ENCODE results near the gene LIX1. TPM values are rescaled to one million over a fixed set of nuclear protein-coding genes. Genes with fewer than 3 reads are reported as not detected.

LIX1 gene
- total RNA-seq, 1 experiment from 2014 or later: not detected

DNA sequence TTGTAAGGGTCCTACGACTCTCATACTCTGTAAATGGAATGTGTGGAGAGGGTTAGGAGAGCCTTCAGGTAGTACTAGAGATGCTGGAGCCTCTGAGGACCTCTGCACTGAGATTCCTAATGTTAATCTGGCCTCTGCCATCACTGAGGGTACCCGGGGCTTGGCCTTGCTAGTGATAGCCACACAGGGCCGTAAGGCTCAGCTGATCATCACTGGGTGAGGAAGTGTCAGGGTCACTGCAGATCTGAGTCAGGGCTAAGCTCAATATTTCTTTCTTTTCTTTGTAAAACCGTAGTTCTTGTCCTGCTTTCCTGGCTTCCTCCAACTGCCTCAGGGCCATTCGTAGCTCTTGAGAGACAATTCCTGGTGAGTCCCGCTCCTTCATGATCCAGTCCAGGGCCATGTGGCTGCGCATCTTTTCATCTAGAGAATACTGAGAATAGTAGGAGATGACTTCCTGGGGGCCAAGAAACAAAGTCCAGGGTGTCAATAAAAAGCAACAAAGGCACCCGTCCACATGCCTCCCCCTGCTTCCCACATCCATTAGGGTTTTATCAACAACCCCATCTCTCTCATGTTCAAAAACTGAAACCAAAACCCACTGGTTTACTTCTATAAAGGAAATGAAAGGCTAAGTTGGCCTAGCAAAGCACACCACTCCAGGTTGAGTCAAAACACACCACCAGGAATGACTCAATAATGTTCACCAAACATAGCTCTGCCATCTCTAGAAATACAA is 47.7 kb downstream of the LIX1 start:
- CTCF ChIA-PET: interaction anchor here (0.6 to 2.1 kb wide), 2 partner anchors 10 to 1768 kb away, joined by 3 to 4 read pairs; no protein-coding TSS in a partner anchor
- Mint-ChIP-seq H3K27ac (ENCODE audit: low read depth, unreplicated experiment) (no peak overlapping the region), H3K36me3 (ENCODE audit: insufficient read depth, unreplicated experiment) (no peaks in the 10 kb centered on the region), H3K4me1 (ENCODE audit: insufficient read depth, unreplicated experiment) (no peaks in the 10 kb centered on the region), H3K4me3 (ENCODE audit: unreplicated experiment) (no peak overlapping the region), H3K27me3 (ENCODE audit: insufficient read depth, unreplicated experiment) (peaks cover 12% of the 10 kb centered on the region), H3K9me3 (ENCODE audit: unreplicated experiment) (peaks cover 2% of the 10 kb centered on the region)
- intact Hi-C loops (cut with micrococcal nuclease): no loop called here
- POLR2A ChIA-PET: no interaction called here
- no TSS peak for BruUV-seq (replicated peaks)
- DNase-seq (ENCODE audit: unreplicated experiment): no peak
- TF ChIP-seq, protein P1, sequence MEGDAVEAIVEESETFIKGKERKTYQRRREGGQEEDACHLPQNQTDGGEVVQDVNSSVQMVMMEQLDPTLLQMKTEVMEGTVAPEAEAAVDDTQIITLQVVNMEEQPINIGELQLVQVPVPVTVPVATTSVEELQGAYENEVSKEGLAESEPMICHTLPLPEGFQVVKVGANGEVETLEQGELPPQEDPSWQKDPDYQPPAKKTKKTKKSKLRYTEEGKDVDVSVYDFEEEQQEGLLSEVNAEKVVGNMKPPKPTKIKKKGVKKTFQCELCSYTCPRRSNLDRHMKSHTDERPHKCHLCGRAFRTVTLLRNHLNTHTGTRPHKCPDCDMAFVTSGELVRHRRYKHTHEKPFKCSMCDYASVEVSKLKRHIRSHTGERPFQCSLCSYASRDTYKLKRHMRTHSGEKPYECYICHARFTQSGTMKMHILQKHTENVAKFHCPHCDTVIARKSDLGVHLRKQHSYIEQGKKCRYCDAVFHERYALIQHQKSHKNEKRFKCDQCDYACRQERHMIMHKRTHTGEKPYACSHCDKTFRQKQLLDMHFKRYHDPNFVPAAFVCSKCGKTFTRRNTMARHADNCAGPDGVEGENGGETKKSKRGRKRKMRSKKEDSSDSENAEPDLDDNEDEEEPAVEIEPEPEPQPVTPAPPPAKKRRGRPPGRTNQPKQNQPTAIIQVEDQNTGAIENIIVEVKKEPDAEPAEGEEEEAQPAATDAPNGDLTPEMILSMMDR (IDR thresholded peaks at IDR 0.05; ENCODE audit: unreplicated experiment): no peak

DNA sequence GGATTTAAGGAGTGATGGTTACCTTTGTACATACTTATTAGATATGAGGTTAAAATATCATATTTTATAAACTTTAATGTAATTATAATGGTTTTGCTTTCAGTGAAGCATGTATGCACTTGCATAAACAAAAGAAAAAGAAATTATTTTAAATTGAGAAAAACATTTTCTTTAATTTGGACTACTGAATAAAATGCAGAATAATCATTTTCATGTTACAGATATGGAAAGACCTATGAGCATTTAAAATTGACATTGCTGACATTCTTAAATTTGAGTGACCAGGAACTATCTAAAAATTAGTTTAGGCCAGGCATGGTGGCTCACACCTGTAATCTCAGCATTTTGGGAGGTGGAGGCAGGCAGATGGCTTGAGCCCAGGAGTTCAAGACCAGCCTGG is 49.2 kb downstream of the LIX1 start:
- Mint-ChIP-seq H3K27ac (ENCODE audit: low read depth, unreplicated experiment) (no peak overlapping the region), H3K36me3 (ENCODE audit: insufficient read depth, unreplicated experiment) (no peaks in the 10 kb centered on the region), H3K4me1 (ENCODE audit: insufficient read depth, unreplicated experiment) (no peaks in the 10 kb centered on the region), H3K27me3 (ENCODE audit: insufficient read depth, unreplicated experiment) (peaks cover 12% of the 10 kb centered on the region), H3K9me3 (ENCODE audit: unreplicated experiment) (no peaks in the 10 kb centered on the region), H3K4me3 (ENCODE audit: unreplicated experiment) (no peak overlapping the region)
- TF ChIP-seq, protein P1 (IDR thresholded peaks at IDR 0.05; ENCODE audit: unreplicated experiment): no peak
- CTCF ChIA-PET: interaction anchor here (2.1 kb wide), 1 partner anchor 9 kb away, joined by 4 read pairs; no protein-coding TSS in a partner anchor
- POLR2A ChIA-PET: no interaction called here
- BruUV-seq (replicated peaks): no TSS peak
- DNase-seq (ENCODE audit: unreplicated experiment): no peak
- intact Hi-C loops (cut with micrococcal nuclease): no loop called here

DNA sequence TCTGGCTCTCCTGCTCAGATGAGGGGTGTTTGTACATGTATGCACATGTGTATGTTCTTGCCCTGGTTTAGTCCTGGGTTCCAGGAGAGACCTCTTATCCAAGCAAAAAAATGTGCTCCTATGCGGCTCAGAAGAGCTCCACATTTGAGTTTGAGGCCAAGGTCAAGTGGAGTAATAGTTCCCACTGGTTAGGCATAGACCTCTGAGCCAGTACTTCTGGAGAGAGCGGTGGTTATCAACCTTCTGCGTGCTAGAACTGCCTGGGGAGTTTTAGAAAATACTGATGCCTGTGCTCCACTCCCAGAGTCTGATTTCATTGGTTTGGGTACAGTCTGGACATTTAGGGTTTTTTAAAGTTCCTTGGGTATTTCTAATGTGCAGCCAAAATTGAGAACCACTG is 51.5 kb downstream of the LIX1 start:
- Mint-ChIP-seq H3K4me1 (ENCODE audit: insufficient read depth, unreplicated experiment) (no peaks in the 10 kb centered on the region), H3K36me3 (ENCODE audit: insufficient read depth, unreplicated experiment) (no peaks in the 10 kb centered on the region), H3K4me3 (ENCODE audit: unreplicated experiment) (no peak overlapping the region), H3K27me3 (ENCODE audit: insufficient read depth, unreplicated experiment) (peaks cover 24% of the 10 kb centered on the region), H3K27ac (ENCODE audit: low read depth, unreplicated experiment) (no peak overlapping the region), H3K9me3 (ENCODE audit: unreplicated experiment) (no peaks in the 10 kb centered on the region)
- ChIA-PET POLR2A (interaction anchor here (0.6 kb wide), 1 partner anchor 95 kb away, joined by 3 read pairs; no protein-coding TSS in a partner anchor), CTCF (interaction anchor here (0.5 to 0.6 kb wide), 2 partner anchors 297 to 1678 kb away, joined by 3 to 5 read pairs; no protein-coding TSS in a partner anchor)
- no TSS peak for BruUV-seq (replicated peaks)
- TF ChIP-seq, protein P1 (IDR thresholded peaks at IDR 0.05; ENCODE audit: unreplicated experiment): no peak
- no peak for DNase-seq (ENCODE audit: unreplicated experiment)
- intact Hi-C loops (cut with micrococcal nuclease): no loop called here

DNA sequence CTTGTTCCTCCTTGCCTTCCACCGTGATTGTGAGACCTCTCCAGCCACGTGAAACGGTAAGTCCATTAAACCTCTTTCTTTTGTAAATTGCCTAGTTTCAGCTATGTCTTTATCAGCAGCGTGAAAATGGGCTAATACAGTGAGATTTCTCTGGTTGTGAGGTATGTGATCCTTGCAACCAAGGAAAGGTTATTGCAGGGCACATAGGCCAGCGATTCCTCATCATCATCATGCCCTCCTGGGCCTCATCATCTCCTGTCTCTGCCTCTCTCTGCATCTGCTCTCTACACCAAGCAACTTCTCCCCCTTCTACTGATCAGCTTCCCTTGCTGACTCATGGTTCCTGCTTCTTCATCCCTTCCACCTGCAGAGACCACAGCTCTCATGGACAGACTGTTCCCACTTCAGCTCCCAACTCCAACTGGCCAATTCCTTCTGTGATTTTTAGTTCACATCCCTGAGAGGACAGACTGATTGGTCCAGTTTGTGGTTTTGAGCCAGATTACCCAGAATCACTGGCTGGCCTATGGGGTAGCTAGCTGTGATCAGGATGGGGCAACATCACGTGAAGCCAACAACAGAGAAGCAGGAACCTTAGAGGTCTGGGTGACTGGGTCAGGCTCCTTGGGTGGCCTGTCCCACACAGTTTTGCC is 53.1 kb downstream of the LIX1 start:
- DNase-seq (ENCODE audit: unreplicated experiment): no peak
- POLR2A ChIA-PET: no interaction called here
- intact Hi-C loops (cut with micrococcal nuclease): no loop called here
- Mint-ChIP-seq H3K4me3 (ENCODE audit: unreplicated experiment) (no peak overlapping the region), H3K36me3 (ENCODE audit: insufficient read depth, unreplicated experiment) (no peaks in the 10 kb centered on the region), H3K27me3 (ENCODE audit: insufficient read depth, unreplicated experiment) (peaks cover 24% of the 10 kb centered on the region), H3K9me3 (ENCODE audit: unreplicated experiment) (no peaks in the 10 kb centered on the region), H3K27ac (ENCODE audit: low read depth, unreplicated experiment) (no peak overlapping the region), H3K4me1 (ENCODE audit: insufficient read depth, unreplicated experiment) (no peaks in the 10 kb centered on the region)
- TF ChIP-seq, protein P1 (IDR thresholded peaks at IDR 0.05; ENCODE audit: unreplicated experiment): no peak
- CTCF ChIA-PET: interaction anchor here (0.6 to 1.1 kb wide), 3 partner anchors 22 to 1290 kb away, joined by 3 to 6 read pairs (median 3); no protein-coding TSS in a partner anchor
- BruUV-seq (replicated peaks): no TSS peak
